SIG-M5 treated with dmso at 0.1 percent for 504 hours (cell line): ENCODE data around the gene SARDH.

Experiments used
- DNase-seq: peaks from one replicate; lab custom pipeline; 2025; ENCODE audit not compliant: unreplicated experiment; lab: John Stamatoyannopoulos, UW

SARDH gene

GRCh38 chr9:133672503-133673257 is 65.5 kb downstream of the SARDH start:
- no peak for DNase-seq

GRCh38 chr9:133671371-133671770 is 66.8 kb downstream of the SARDH start:
- no peak for DNase-seq

GRCh38 chr9:133670466-133670865 is 67.7 kb downstream of the SARDH start:
- no peak for DNase-seq

- DNase-seq = no peak
Measured at GRCh38 chr9:133669182-133669801, 68.9 kb downstream of the SARDH start.

- no peak for DNase-seq
Measured at GRCh38 chr9:133667759-133668450, 70.2 kb downstream of the SARDH start.

- no peak for DNase-seq
Measured at GRCh38 chr9:133666845-133667244, 71.3 kb downstream of the SARDH start.

- no peak for DNase-seq
Measured at GRCh38 chr9:133666387-133666786, 71.8 kb downstream of the SARDH start.

GRCh38 chr9:133665535-133665934 is 72.6 kb downstream of the SARDH start:
- DNase-seq = no peak

- DNase-seq = no peak
Measured at GRCh38 chr9:133665096-133665495, 73.1 kb downstream of the SARDH start.

- DNase-seq = no peak
Measured at GRCh38 chr9:133664173-133665050, 73.7 kb downstream of the SARDH start.

GRCh38 chr9:133661846-133662540 is 76.2 kb downstream of the SARDH start:
- DNase-seq = no peak

GRCh38 chr9:133659516-133659915 is 78.6 kb downstream of the SARDH start:
- no peak for DNase-seq

- no peak for DNase-seq
Measured at GRCh38 chr9:133658442-133659431, 79.4 kb downstream of the SARDH start.

GRCh38 chr9:133657120-133657661 is 81.0 kb downstream of the SARDH start:
- no peak for DNase-seq

GRCh38 chr9:133656211-133657119 is 81.7 kb downstream of the SARDH start:
- no peak for DNase-seq

- no peak for DNase-seq
Measured at GRCh38 chr9:133655701-133656100, 82.5 kb downstream of the SARDH start.

- no peak for DNase-seq
Measured at GRCh38 chr9:133654736-133655657, 83.2 kb downstream of the SARDH start.
